Thoracic aorta (tissue), 2 donors: ENCODE data around the gene PPL. TPM values are rescaled to one million over a fixed set of nuclear protein-coding genes. Genes with fewer than 3 reads are reported as not detected.

Source experiments
- ATAC-seq: fragments of 150-250 bp; one replicate; pipeline ENCODE4 v1.8.0; 2017; ENCODE audit warnings: low read depth; ENCODE audit not compliant: insufficient number of reproducible peaks, low FRiP score
- DNase-seq: peaks from one replicate; pipeline ENCODE4 v3.0.0-alpha.2; 2020; ENCODE audit warnings: low spot score
- H3K27ac ChIP-seq, 2 donors: fragments of 200-600 bp; sonication (generic); 1 replicate in 1 of 2; 2 replicates in 1 of 2; pipeline ENCODE4 v1.5.1; 2016; ENCODE audit warnings: mild to moderate bottlenecking in 2 of 2, moderate library complexity in 2 of 2
- H3K27me3 ChIP-seq: fragments of 200-600 bp; sonication (generic); replicated peaks from 2 replicates; pipeline ENCODE4 v1.6.0; 2016; ENCODE audit warnings: mild to moderate bottlenecking; ENCODE audit not compliant: insufficient read depth
- H3K36me3 ChIP-seq: fragments of 200-600 bp; sonication (generic); one replicate; pipeline ENCODE4 v1.5.1; 2016
- H3K4me1 ChIP-seq, 2 donors: fragments of 200-600 bp; sonication (generic); 1 replicate in 1 of 2; 2 replicates in 1 of 2; pipeline versions ENCODE4 v1.5.1 to v1.6.0; 2016; ENCODE audit warnings: low read depth in 2 of 2, mild to moderate bottlenecking in 1 of 2; ENCODE audit not compliant: control insufficient read depth in 1 of 2
- H3K4me3 ChIP-seq: fragments of 200-600 bp; sonication (generic); 2 replicates; pipeline ENCODE4 v1.5.1; 2016; ENCODE audit warnings: mild to moderate bottlenecking
- H3K9me3 ChIP-seq: fragments of 200-600 bp; sonication (generic); 2 replicates; pipeline ENCODE4 v1.5.1; 2016
- total RNA-seq, 2 donors: library from RNA; depleted of rRNA; stranded (reverse); fragments of >200 nt; gene quantifications; one replicate each; pipeline versions ENCODE4 v1.1.0 to v1.2.3, GENCODE V29; 2016
- TF ChIP-seq, protein P1 (sequence below): fragments of 200-600 bp; sonication (generic); IDR thresholded peaks from one replicate; pipeline ENCODE4 v1.5.1; 2019; ENCODE audit warnings: antibody characterized with exemption

PPL gene
- total RNA-seq, 2 donors from 2014 or later, result 22.6 to 28.8 TPM

DNA sequence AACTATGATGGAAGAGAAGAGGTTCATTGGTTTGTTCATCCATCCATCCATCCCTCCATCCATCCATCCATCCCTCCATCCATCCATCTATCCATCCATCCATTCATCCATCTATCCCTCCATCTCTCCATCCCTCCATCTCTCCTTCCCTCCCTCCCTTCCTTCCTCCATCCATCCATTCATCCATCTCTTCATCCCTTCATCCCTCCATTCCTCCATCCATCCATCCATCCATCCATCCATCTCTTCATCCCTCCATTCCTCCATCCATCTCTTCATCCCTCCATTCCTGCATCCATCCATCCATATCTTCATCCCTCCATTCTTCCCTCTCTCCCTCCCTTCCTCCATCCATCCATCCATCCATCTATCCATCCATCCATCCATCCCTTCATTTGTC lies 10.0 kb upstream of the PPL start:
- TF ChIP-seq, protein P1, sequence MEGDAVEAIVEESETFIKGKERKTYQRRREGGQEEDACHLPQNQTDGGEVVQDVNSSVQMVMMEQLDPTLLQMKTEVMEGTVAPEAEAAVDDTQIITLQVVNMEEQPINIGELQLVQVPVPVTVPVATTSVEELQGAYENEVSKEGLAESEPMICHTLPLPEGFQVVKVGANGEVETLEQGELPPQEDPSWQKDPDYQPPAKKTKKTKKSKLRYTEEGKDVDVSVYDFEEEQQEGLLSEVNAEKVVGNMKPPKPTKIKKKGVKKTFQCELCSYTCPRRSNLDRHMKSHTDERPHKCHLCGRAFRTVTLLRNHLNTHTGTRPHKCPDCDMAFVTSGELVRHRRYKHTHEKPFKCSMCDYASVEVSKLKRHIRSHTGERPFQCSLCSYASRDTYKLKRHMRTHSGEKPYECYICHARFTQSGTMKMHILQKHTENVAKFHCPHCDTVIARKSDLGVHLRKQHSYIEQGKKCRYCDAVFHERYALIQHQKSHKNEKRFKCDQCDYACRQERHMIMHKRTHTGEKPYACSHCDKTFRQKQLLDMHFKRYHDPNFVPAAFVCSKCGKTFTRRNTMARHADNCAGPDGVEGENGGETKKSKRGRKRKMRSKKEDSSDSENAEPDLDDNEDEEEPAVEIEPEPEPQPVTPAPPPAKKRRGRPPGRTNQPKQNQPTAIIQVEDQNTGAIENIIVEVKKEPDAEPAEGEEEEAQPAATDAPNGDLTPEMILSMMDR, result no peak
- ATAC-seq (no peak), DNase-seq (no peak)
- Histone ChIP-seq H3K27ac (no peak overlapping the region), H3K36me3 (no peaks in the 10 kb centered on the region), H3K4me1 (peaks cover 32 to 40% of the 10 kb centered on the region in 2 donors), H3K27me3 (no peaks in the 10 kb centered on the region), H3K9me3 (no peaks in the 10 kb centered on the region), H3K4me3 (no peak overlapping the region)

GRCh38 chr16:4945560-4946502 lies 8.9 kb upstream of the PPL start:
- Histone ChIP-seq H3K4me1 (peaks cover 32 to 40% of the 10 kb centered on the region in 2 donors), H3K27ac (peak overlapping the region; percentile 82 to 95), H3K4me3 (peak overlapping the region; percentile 43), H3K27me3 (no peaks in the 10 kb centered on the region), H3K9me3 (no peaks in the 10 kb centered on the region), H3K36me3 (no peaks in the 10 kb centered on the region)
- DNase-seq (no peak), ATAC-seq (no peak)
- TF ChIP-seq, protein P1, result no peak

- ATAC-seq (peak; percentile 83), DNase-seq (peak; percentile 89)
- Histone ChIP-seq H3K4me1 (peaks cover 32 to 40% of the 10 kb centered on the region in 2 donors), H3K4me3 (peak overlapping the region; percentile 43), H3K9me3 (no peaks in the 10 kb centered on the region), H3K27ac (peak overlapping the region; percentile 86 to 95), H3K27me3 (no peaks in the 10 kb centered on the region), H3K36me3 (no peaks in the 10 kb centered on the region)
- TF ChIP-seq, protein P1, result no peak
These were observed 7.7 kb upstream of the PPL start for GRCh38 chr16:4944333-4945281.

GRCh38 chr16:4942481-4942880 lies 5.5 kb upstream of the PPL start:
- H3K27ac ChIP-seq, result peak overlapping the region; percentile 86 to 95

More at GRCh38 chr16:4942481-4942880, 5.5 kb upstream of the PPL start:
- Histone ChIP-seq H3K27me3 (no peaks in the 10 kb centered on the region), H3K4me1 (peaks cover 32 to 42% of the 10 kb centered on the region in 2 donors), H3K9me3 (no peaks in the 10 kb centered on the region), H3K4me3 (peak overlapping the region; percentile 49), H3K36me3 (no peaks in the 10 kb centered on the region)
- DNase-seq (no peak), ATAC-seq (no peak)
- TF ChIP-seq, protein P1, result no peak
